HCT116 (cell line): ENCODE data around the gene SGSH. TPM values are rescaled to one million over a fixed set of nuclear protein-coding genes. Genes with fewer than 3 reads are reported as not detected.

Experiments
- ATAC-seq: fragments of 200-7000 bp; cut with Tn5 transposase; 2 replicates; pipeline ENCODE4 v1.9.1; 2020; ENCODE audit warnings: mild to moderate bottlenecking, moderate library complexity
- BruUV-seq: library from RNA; stranded (reverse); fragments of 400-500 nt; replicated peaks from 2 replicates; lab custom pipeline; 2021; lab: Mats Ljungman, UMichigan
- CTCF ChIA-PET: fragments of 300-600 bp; sonication (Branson Sonifier 250); formaldehyde crosslinking; loops from one replicate; lab custom pipeline; 2021; ENCODE audit warnings: antibody characterized with exemption; lab: Charles Lee
- POLR2A ChIA-PET: fragments of 300-600, 350-600 bp; sonication (Branson Sonifier 250); formaldehyde crosslinking; loops from one replicate; lab custom pipeline; 2021; ENCODE audit warnings: antibody characterized with exemption; lab: Charles Lee
- RAD21 ChIA-PET, 2 experiments: fragments of 300-600 bp; sonication (Branson Sonifier 250); formaldehyde crosslinking; loops; one replicate each; lab custom pipeline; 2023; ENCODE audit warnings: low total read pairs in 2 of 2; ENCODE audit not compliant: uncharacterized antibody in 2 of 2, unreplicated experiment in 2 of 2, low non-redundant PET in 1 of 2; lab: Charles Lee
- DNase-seq: peaks from one replicate; pipeline ENCODE4 v3.0.0-alpha.2; 2010; ENCODE audit warnings: low read depth, low spot score
- H2AFZ ChIP-seq: fragments of 200-600 bp; shearing (Covaris generic), sonication (generic); 2 replicates; pipeline ENCODE4 v1.6.1; 2017; ENCODE audit warnings: low read depth, mixed run types, mixed read lengths, antibody characterized with exemption, low read length; ENCODE audit not compliant: poor library complexity, severe bottlenecking
- H3K27ac ChIP-seq: 2 replicates; pipeline ENCODE4 v1.5.1; 2012; ENCODE audit warnings: low read depth, low read length
- H3K27me3 ChIP-seq: fragments of 200-600 bp; sonication (generic); 2 replicates; pipeline ENCODE4 v1.6.1; 2016; ENCODE audit warnings: mixed run types, low read length, mixed read lengths; ENCODE audit not compliant: insufficient read depth
- H3K36me3 ChIP-seq, 2 experiments: fragments of 200-500 bp in 1 of 2; fragments of 200-600 bp in 1 of 2; sonication (Bioruptor generic) in 1 of 2; sonication (generic) in 1 of 2; 2 replicates each; pipeline versions ENCODE4 v1.5.1 to v1.6.1; 2014 to 2016; ENCODE audit warnings: low read length in 2 of 2, inconsistent platforms in 1 of 2, mixed read lengths in 1 of 2, mixed run types in 1 of 2; ENCODE audit not compliant: insufficient read depth in 2 of 2, control insufficient read depth in 1 of 2
- H3K4me1 ChIP-seq, 2 experiments: fragments of 200-600 bp in 1 of 2; sonication (generic) in 1 of 2; 2 replicates each; pipeline versions ENCODE4 v1.5.1 to v1.6.1; 2012 to 2017; ENCODE audit warnings: low read length in 2 of 2, inconsistent platforms in 1 of 2, mild to moderate bottlenecking in 1 of 2, mixed read lengths in 1 of 2, mixed run types in 1 of 2, moderate library complexity in 1 of 2; ENCODE audit not compliant: insufficient read depth in 2 of 2, control insufficient read depth in 1 of 2
- H3K4me2 ChIP-seq: fragments of 200-600 bp; sonication (generic); 2 replicates; pipeline ENCODE4 v1.6.1; 2017; ENCODE audit warnings: mixed run types, low read length, mixed read lengths
- H3K4me3 ChIP-seq, 2 experiments: fragments of 200-600 bp in 1 of 2; sonication (generic) in 1 of 2; replicated peaks in 1 of 2; 2 replicates each; pipeline ENCODE4 v1.5.1; 2011 to 2016; ENCODE audit warnings: low read length in 2 of 2, control low read depth in 1 of 2, low read depth in 1 of 2, mild to moderate bottlenecking in 1 of 2, mixed read lengths in 1 of 2, mixed run types in 1 of 2
- H3K79me2 ChIP-seq: fragments of 200-600 bp; sonication (generic); 2 replicates; pipeline ENCODE4 v1.6.1; 2017; ENCODE audit warnings: mild to moderate bottlenecking, mixed run types, low read length, moderate library complexity, mixed read lengths; ENCODE audit not compliant: insufficient read depth
- H3K9ac ChIP-seq: fragments of 200-600 bp; sonication (generic); 2 replicates; pipeline ENCODE4 v1.6.1; 2016; ENCODE audit warnings: low read length, mixed read lengths
- H3K9me2 ChIP-seq: fragments of 200-600 bp; sonication (generic), shearing (Covaris generic); 2 replicates; pipeline ENCODE4 v1.6.1; 2017; ENCODE audit warnings: mixed run types, mild to moderate bottlenecking, moderate library complexity; ENCODE audit not compliant: insufficient read depth
- H3K9me3 ChIP-seq, 2 experiments: fragments of 200-500 bp in 1 of 2; fragments of 200-600 bp in 1 of 2; sonication (Bioruptor generic) in 1 of 2; sonication (generic) in 1 of 2; 2 replicates each; pipeline ENCODE4 v1.6.1; 2014 to 2017; ENCODE audit warnings: low read length in 2 of 2, mixed read lengths in 2 of 2, inconsistent platforms in 1 of 2, low read depth in 1 of 2, mild to moderate bottlenecking in 1 of 2, mixed run types in 1 of 2, moderate library complexity in 1 of 2; ENCODE audit not compliant: control insufficient read depth in 1 of 2, insufficient read depth in 1 of 2
- H4K20me1 ChIP-seq: fragments of 200-600 bp; sonication (generic), shearing (Covaris generic); 2 replicates; pipeline ENCODE4 v1.6.1; 2017; ENCODE audit warnings: mixed run types, mild to moderate bottlenecking, moderate library complexity; ENCODE audit not compliant: insufficient read depth
- CEBPB ChIP-seq: IDR thresholded peaks from 2 replicates; pipeline ENCODE4 v1.6.1; 2012; ENCODE audit warnings: low read depth
- CTCF ChIP-seq, 3 experiments: fragments of 200-600 bp in 1 of 3; sonication (generic) in 1 of 3; IDR thresholded peaks in 2 of 3; conservative IDR thresholded peaks in 1 of 3; 2 replicates each; pipeline ENCODE4 v1.5.1; 2012 to 2017; ENCODE audit warnings: low read depth in 2 of 3, low read length in 2 of 3, antibody characterized with exemption in 1 of 3, borderline replicate concordance in 1 of 3, control low read depth in 1 of 3, mild to moderate bottlenecking in 1 of 3, mixed read lengths in 1 of 3, mixed run types in 1 of 3, moderate library complexity in 1 of 3; ENCODE audit not compliant: insufficient read depth in 1 of 3
- EGR1 ChIP-seq: IDR thresholded peaks from 2 replicates; pipeline ENCODE4 v1.6.1; 2012; ENCODE audit warnings: low read depth
- ELF1 ChIP-seq: IDR thresholded peaks from 2 replicates; pipeline ENCODE4 v1.6.1; 2012; ENCODE audit warnings: low read depth, borderline replicate concordance
- EZH2phosphoT487 ChIP-seq: fragments of 200-600 bp; IDR thresholded peaks from 2 replicates; pipeline ENCODE4 v1.6.1; 2018; ENCODE audit warnings: antibody characterized with exemption, borderline replicate concordance
- JUND ChIP-seq: IDR thresholded peaks from 2 replicates; pipeline ENCODE4 v1.6.1; 2012
- MAX ChIP-seq: IDR thresholded peaks from 2 replicates; pipeline ENCODE4 v1.6.1; 2012
- RAD21 ChIP-seq: IDR thresholded peaks from 2 replicates; pipeline ENCODE4 v1.6.1; 2012; ENCODE audit warnings: low read depth, mild to moderate bottlenecking
- REST ChIP-seq: IDR thresholded peaks from 2 replicates; pipeline ENCODE4 v1.6.1; 2012; ENCODE audit warnings: low read depth
- SIN3A ChIP-seq: IDR thresholded peaks from 2 replicates; pipeline ENCODE4 v1.6.1; 2012; ENCODE audit warnings: low read depth
- SRF ChIP-seq: IDR thresholded peaks from 2 replicates; pipeline ENCODE4 v1.6.1; 2012; ENCODE audit warnings: low read depth
- YY1 ChIP-seq: IDR thresholded peaks from 2 replicates; pipeline ENCODE4 v1.6.1; 2011; ENCODE audit warnings: low read length, low read depth, moderate library complexity, mild to moderate bottlenecking; ENCODE audit not compliant: insufficient replicate concordance; ENCODE audit errors: extremely low read depth
- ZFX ChIP-seq: fragments of 450-650 bp; IDR thresholded peaks from 2 replicates; pipeline ENCODE4 v1.6.1; 2017
- intact Hi-C: fragments of 100-400 bp; cut with micrococcal nuclease; formaldehyde crosslinking; loops from 2 replicates; pipeline ENCODE4 v1.10.0; 2022
- total RNA-seq: library from RNA; stranded (reverse); gene quantifications from one replicate; pipeline ENCODE4 v1.2.1, GENCODE V29; 2021; ENCODE audit not compliant: unreplicated experiment
- TF ChIP-seq, protein P1 (sequence below): IDR thresholded peaks from 2 replicates; pipeline ENCODE4 v1.6.1; 2011; ENCODE audit warnings: mild to moderate bottlenecking, low read length, moderate library complexity; ENCODE audit not compliant: insufficient replicate concordance; ENCODE audit errors: extremely low read depth
- TF ChIP-seq, protein P2 (sequence below): IDR thresholded peaks from 2 replicates; pipeline ENCODE4 v1.6.1; 2012

SGSH gene
- total RNA-seq, 1 experiment from 2014 or later, result 34.4 TPM

- POLR2A ChIA-PET, result no interaction called here
- no peak overlapping the region for H3K4me3 ChIP-seq
- intact Hi-C loops, result no loop called here
- no peak overlapping the region; the same call in 1 of the 2 replicates for H3K27ac ChIP-seq
- H3K27me3 ChIP-seq, result no peaks in the 10 kb centered on the region
- H3K9me3 ChIP-seq, result no peaks in the 10 kb centered on the region
- no peaks in the 10 kb centered on the region for H3K9me2 ChIP-seq
- H3K4me2 ChIP-seq, result no peak overlapping the region
- ATAC-seq, result no peak
- no peak for TF ChIP-seq EGR1
- TF ChIP-seq ELF1, result no peak
- no peak for TF ChIP-seq REST
- no peak for TF ChIP-seq MAX
- TF ChIP-seq ZFX, result no peak
- no peak for TF ChIP-seq YY1
- no peak for TF ChIP-seq EZH2phosphoT487
- TF ChIP-seq, protein P1, sequence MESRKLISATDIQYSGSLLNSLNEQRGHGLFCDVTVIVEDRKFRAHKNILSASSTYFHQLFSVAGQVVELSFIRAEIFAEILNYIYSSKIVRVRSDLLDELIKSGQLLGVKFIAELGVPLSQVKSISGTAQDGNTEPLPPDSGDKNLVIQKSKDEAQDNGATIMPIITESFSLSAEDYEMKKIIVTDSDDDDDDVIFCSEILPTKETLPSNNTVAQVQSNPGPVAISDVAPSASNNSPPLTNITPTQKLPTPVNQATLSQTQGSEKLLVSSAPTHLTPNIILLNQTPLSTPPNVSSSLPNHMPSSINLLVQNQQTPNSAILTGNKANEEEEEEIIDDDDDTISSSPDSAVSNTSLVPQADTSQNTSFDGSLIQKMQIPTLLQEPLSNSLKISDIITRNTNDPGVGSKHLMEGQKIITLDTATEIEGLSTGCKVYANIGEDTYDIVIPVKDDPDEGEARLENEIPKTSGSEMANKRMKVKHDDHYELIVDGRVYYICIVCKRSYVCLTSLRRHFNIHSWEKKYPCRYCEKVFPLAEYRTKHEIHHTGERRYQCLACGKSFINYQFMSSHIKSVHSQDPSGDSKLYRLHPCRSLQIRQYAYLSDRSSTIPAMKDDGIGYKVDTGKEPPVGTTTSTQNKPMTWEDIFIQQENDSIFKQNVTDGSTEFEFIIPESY, result no peak
- TF ChIP-seq, protein P2, sequence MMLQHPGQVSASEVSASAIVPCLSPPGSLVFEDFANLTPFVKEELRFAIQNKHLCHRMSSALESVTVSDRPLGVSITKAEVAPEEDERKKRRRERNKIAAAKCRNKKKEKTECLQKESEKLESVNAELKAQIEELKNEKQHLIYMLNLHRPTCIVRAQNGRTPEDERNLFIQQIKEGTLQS, result no peak
- TF ChIP-seq JUND, result no peak
- no peak for TF ChIP-seq RAD21
- TF ChIP-seq SIN3A, result no peak
- no peak for TF ChIP-seq SRF
- no peak for TF ChIP-seq CEBPB
- TF ChIP-seq CTCF (IDR thresholded peaks at IDR 0.05 in 2 of 3, conservative IDR thresholded peaks at IDR 0.05 in 1 of 3; ENCODE audit: borderline replicate concordance in 1 of 3, insufficient read depth in 1 of 3, low read depth in 2 of 3, low read length in 2 of 3), result no peak
- TF ChIP-seq, all 23 proteins: peak for 0
- peaks cover 53 to 83% of the 10 kb centered on the region in 2 experiments for H3K4me1 ChIP-seq
- no peaks in the 10 kb centered on the region for H3K79me2 ChIP-seq
- H3K36me3 ChIP-seq, result no peaks in the 10 kb centered on the region
- H3K9ac ChIP-seq, result no peak overlapping the region
- BruUV-seq, result no TSS peak
- no peak for DNase-seq
- ChIA-PET RAD21 (no interaction called here), CTCF (no interaction called here)
- H4K20me1 ChIP-seq, result no peaks in the 10 kb centered on the region
- no peak overlapping the region for H2AFZ ChIP-seq
These were observed 37.6 kb upstream of the SGSH start for GRCh38 chr17:80257716-80258213.
